K562 (cell line): ENCODE results near the gene KCNMB1. TPM values are rescaled to one million over a fixed set of nuclear protein-coding genes. Genes with fewer than 3 reads are reported as not detected.

ENCODE experiments used
- ATAC-seq: fragments of 200-7000 bp; cut with Tn5 transposase; 3 replicates; pipeline ENCODE4 v1.9.1; 2020; ENCODE audit warnings: moderate library complexity
- BruUV-seq: library from RNA; stranded (reverse); fragments of 400-500 nt; replicated peaks from 2 replicates; lab custom pipeline; 2021; lab: Mats Ljungman, UMichigan
- CTCF ChIA-PET: fragments of 300-600 bp; formaldehyde crosslinking; extraction: SDS; loops from one replicate; lab custom pipeline; 2021; ENCODE audit warnings: low intra/inter-chr PET ratio; lab: Yijun Ruan, JAX
- POLR2A ChIA-PET: fragments of 300-600, 350-650 bp; sonication (Branson Sonifier 250); formaldehyde crosslinking; extraction: SDS; loops from one replicate; lab custom pipeline; 2021; ENCODE audit warnings: antibody characterized with exemption, inconsistent platforms; lab: Yijun Ruan, JAX
- DNase-seq, 4 experiments: peaks; one replicate each; pipeline versions ENCODE4 v3.0.0 to v3.0.0-alpha.2; 2011 to 2018; ENCODE audit warnings: low spot score in 3 of 4, mixed read lengths in 3 of 4; ENCODE audit errors: extremely low read depth in 1 of 4
- FAIRE-seq: peaks from 2 replicates; lab custom pipeline; 2011; peaks lifted over from hg19 to GRCh38; lab: Jason Lieb, UNC
- H2AFZ ChIP-seq: 2 replicates; pipeline ENCODE4 v1.6.0; 2011; ENCODE audit warnings: low read depth, low read length, control low read depth, inconsistent platforms
- H3K27ac ChIP-seq: fragments of 200-600 bp; 3 replicates; pipeline ENCODE4 v1.8.0; 2011; ENCODE audit warnings: low read depth, mild to moderate bottlenecking, control low read depth, inconsistent platforms, low read length, moderate library complexity, mixed read lengths; ENCODE audit errors: extremely low read depth
- H3K27me3 ChIP-seq, 2 experiments: fragments of 300-600 bp in 1 of 2; 2 replicates in 1 of 2; 3 replicates in 1 of 2; pipeline versions ENCODE4 v1.6.0 to v1.8.0; 2011; ENCODE audit warnings: inconsistent platforms in 2 of 2, low read length in 2 of 2, mild to moderate bottlenecking in 1 of 2, mixed read lengths in 1 of 2, moderate library complexity in 1 of 2; ENCODE audit not compliant: control insufficient read depth in 2 of 2, insufficient read depth in 2 of 2
- H3K36me3 ChIP-seq: fragments of 300-600 bp; 3 replicates; pipeline ENCODE4 v1.8.0; 2011; ENCODE audit warnings: mild to moderate bottlenecking, low read length, inconsistent platforms; ENCODE audit not compliant: control insufficient read depth, insufficient read depth
- H3K4me1 ChIP-seq, 2 experiments: fragments of 200-600 bp in 1 of 2; replicated peaks in 1 of 2; 2 replicates in 1 of 2; 3 replicates in 1 of 2; pipeline versions ENCODE4 v1.5.1 to v1.8.0; 2011; ENCODE audit warnings: inconsistent platforms in 2 of 2, low read length in 2 of 2, mild to moderate bottlenecking in 1 of 2, mixed read lengths in 1 of 2, moderate library complexity in 1 of 2; ENCODE audit not compliant: control insufficient read depth in 2 of 2, insufficient read depth in 2 of 2
- H3K4me2 ChIP-seq: 2 replicates; pipeline ENCODE4 v1.6.1; 2011; ENCODE audit warnings: low read length, control low read depth, inconsistent platforms, mixed read lengths; ENCODE audit not compliant: insufficient read depth
- H3K4me3 ChIP-seq: fragments of 200-600 bp; sonication (generic), shearing (Covaris generic); 2 replicates; pipeline ENCODE4 v1.5.1; 2016; ENCODE audit warnings: control low read depth, inconsistent platforms
- H3K79me2 ChIP-seq: fragments of 200-600 bp; 3 replicates; pipeline ENCODE4 v1.8.0; 2011; ENCODE audit warnings: low read length, inconsistent platforms; ENCODE audit not compliant: control insufficient read depth, insufficient read depth
- H3K9ac ChIP-seq, 2 experiments: 2 replicates each; pipeline versions ENCODE4 v1.6.0 to v1.6.1; 2011; ENCODE audit warnings: low read depth in 2 of 2, low read length in 2 of 2, control low read depth in 1 of 2, inconsistent platforms in 1 of 2, mild to moderate bottlenecking in 1 of 2, mixed read lengths in 1 of 2; ENCODE audit not compliant: insufficient read depth in 1 of 2
- H3K9me1 ChIP-seq: one replicate; pipeline ENCODE4 v1.6.0; 2011; ENCODE audit warnings: inconsistent platforms, mild to moderate bottlenecking, low read length, moderate library complexity; ENCODE audit not compliant: control insufficient read depth, insufficient read depth
- H3K9me3 ChIP-seq: replicated peaks from 2 replicates; pipeline ENCODE4 v1.5.1; 2011; ENCODE audit warnings: low read depth, low read length, inconsistent platforms; ENCODE audit not compliant: control insufficient read depth, insufficient read depth
- H4K20me1 ChIP-seq: replicated peaks from 2 replicates; pipeline ENCODE4 v1.6.1; 2011; ENCODE audit warnings: low read length, inconsistent platforms, mixed read lengths; ENCODE audit not compliant: control insufficient read depth, insufficient read depth
- CC2D1A ChIP-seq: fragments of 450-650 bp; IDR thresholded peaks from 2 replicates; pipeline ENCODE4 v1.6.1; 2017; ENCODE audit warnings: mild to moderate bottlenecking
- FOS ChIP-seq: IDR thresholded peaks from 3 replicates; pipeline ENCODE4 v1.6.1; 2011; ENCODE audit not compliant: insufficient read length; ENCODE audit errors: extremely low read depth
- KLF16 ChIP-seq: IDR thresholded peaks from 2 replicates; pipeline ENCODE4 v1.6.1; 2016; ENCODE audit warnings: antibody characterized with exemption
- MTA2 ChIP-seq: fragments of 450-650 bp; IDR thresholded peaks from 2 replicates; pipeline ENCODE4 v1.6.1; 2016; ENCODE audit warnings: low read depth
- NFRKB ChIP-seq: fragments of 450-650 bp; IDR thresholded peaks from 2 replicates; pipeline ENCODE4 v1.6.1; 2016; ENCODE audit warnings: low read depth
- ZNF133 ChIP-seq: fragments of 250-450 bp; sonication (Bioruptor Pico); IDR thresholded peaks from 2 replicates; pipeline ENCODE4 v1.4.0; 2020; ENCODE audit warnings: mild to moderate bottlenecking
- ZNF175 ChIP-seq: fragments of 200-800 bp; sonication (Bioruptor generic); IDR thresholded peaks from 2 replicates; pipeline ENCODE4 v1.6.1; 2016; ENCODE audit warnings: low read depth, mild to moderate bottlenecking, missing genetic modification characterization, missing compliant biosample characterization
- ZNF785 ChIP-seq: fragments of 250-450 bp; sonication (Bioruptor Pico); IDR thresholded peaks from 2 replicates; pipeline ENCODE4 v1.4.0; 2020; ENCODE audit warnings: mild to moderate bottlenecking
- WGBS: fragments of 100-300 bp; shearing (Covaris generic); methylation state at CpG from one replicate; pipeline ENCODE4 v1.1.6; 2016; ENCODE audit warnings: low coverage, mixed read lengths; ENCODE audit not compliant: insufficient coverage; ENCODE audit errors: missing lambda C conversion rate; 5-methylcytosine and 5-hydroxymethylcytosine counted together
- in situ Hi-C: fragments of 300-500 bp; cut with MboI; formaldehyde crosslinking; loops from 4 replicates; pipeline ENCODE4 v1.15.0; 2018; ENCODE audit warnings: inconsistent platforms, mixed read lengths
- intact Hi-C: fragments of 100-400 bp; cut with micrococcal nuclease; formaldehyde crosslinking; loops from 2 replicates; pipeline ENCODE4 v1.14.2; 2022
- polyA plus RNA-seq, 8 experiments: library from polyadenylated mRNA; depleted of rRNA in 4 of 8; stranded (reverse) in 5 of 8; unstranded in 3 of 8; fragments of >200 nt; fragmentation: Nextera tagmentation in 2 of 8; fragmentation: Illumina TruSeq in 1 of 8; extraction: Ambion mirVana in 2 of 8; extraction: Trizol in 1 of 8; gene quantifications; 2 replicates each; pipeline versions ENCODE4 v1.2.1 to v1.2.3, GENCODE V29; 2011 to 2014; ENCODE audit warnings: inconsistent platforms in 1 of 8, missing spikeins in 1 of 8
- total RNA-seq, 7 experiments: library from RNA; depleted of rRNA in 6 of 7; stranded (reverse); fragments of >200 nt in 6 of 7; fragmentation: Illumina TruSeq in 2 of 7; extraction: Trizol in 2 of 7; gene quantifications; 2 replicates each; pipeline versions ENCODE4 v1.2.1 to v1.2.3, GENCODE V29; 2011 to 2021; ENCODE audit warnings: low replicate concordance in 1 of 7

Gene KCNMB1
- total and polyA plus RNA-seq, 9 of the 15 experiments (the other 6 are each of a cell fraction or from before 2014, with no cell fraction given) = not detected

DNA sequence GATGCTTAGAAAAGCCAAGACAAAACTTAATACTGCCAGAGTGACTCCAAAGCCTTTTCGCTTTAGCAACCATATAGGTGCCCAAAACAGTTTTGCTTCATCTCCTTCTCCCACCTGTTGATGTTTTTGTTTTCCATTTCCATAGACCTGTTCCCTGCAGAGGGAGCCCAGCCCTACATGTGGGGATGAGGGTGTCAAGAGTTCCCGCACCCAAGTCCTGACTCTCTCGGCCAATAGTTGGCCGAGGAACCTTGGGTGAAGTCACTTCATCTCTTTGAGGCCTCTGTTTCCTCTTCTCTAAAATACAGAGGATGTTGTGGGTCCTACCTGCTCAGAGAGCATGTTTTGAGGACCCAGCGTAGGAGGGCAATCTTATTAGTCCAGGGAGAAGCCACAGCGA lies 53.1 kb downstream of the KCNMB1 start (continued):
- no peak for TF ChIP-seq ZNF175 (CRISPR knock-in tag)
- no peak for TF ChIP-seq NFRKB
- no peak for TF ChIP-seq CC2D1A
- TF ChIP-seq KLF16 = no peak
- TF ChIP-seq ZNF785 (CRISPR knock-in tag) = no peak

DNA sequence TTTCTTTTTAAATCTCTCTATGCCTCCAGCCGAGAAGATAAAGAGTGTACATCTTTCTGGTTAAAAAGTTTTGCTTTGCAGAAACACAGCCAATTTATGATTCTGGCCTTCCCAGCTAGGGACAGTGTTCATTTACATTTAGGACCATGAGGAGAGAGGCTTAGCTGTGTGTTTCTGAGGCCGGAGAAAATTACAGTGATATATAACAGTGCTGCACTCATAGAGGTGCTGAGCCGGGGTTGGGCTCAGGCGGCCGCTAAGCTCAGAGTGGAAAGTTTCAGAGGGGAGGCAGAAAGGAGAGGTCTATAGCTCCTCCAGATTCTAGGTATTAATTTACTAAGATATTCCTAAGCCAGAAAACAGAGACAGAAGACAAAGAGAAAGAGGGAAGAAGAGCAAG lies 54.5 kb downstream of the KCNMB1 start:
- DNase-seq (no peak), FAIRE-seq (no peak), ATAC-seq (no peak)
- Histone ChIP-seq H3K9me1 (no peaks in the 10 kb centered on the region), H2AFZ (no peak overlapping the region; the same call in 1 of the 2 replicates), H3K79me2 (peaks cover 5% of the 10 kb centered on the region; the same call in 1 of the 3 replicates), H3K27me3 (no peaks in the 10 kb centered on the region), H3K36me3 (no peaks in the 10 kb centered on the region), H3K4me3 (no peak overlapping the region), H3K27ac (no peak overlapping the region), H3K4me1 (peaks cover 7 to 48% of the 10 kb centered on the region in 2 experiments; a peak in 4 of 5 replicates), H4K20me1 (no peaks in the 10 kb centered on the region), H3K9me3 (no peaks in the 10 kb centered on the region), H3K9ac (no peak overlapping the region), H3K4me2 (no peak overlapping the region)
- POLR2A ChIA-PET = interaction anchor here (1.3 kb wide), 1 partner anchor 68 kb away, joined by 5 read pairs; no protein-coding TSS in a partner anchor
- CTCF ChIA-PET = interaction anchor here (0.6 kb wide), 1 partner anchor 60 kb away, joined by 4 read pairs; no protein-coding TSS in a partner anchor
- no TSS peak for BruUV-seq
- in situ Hi-C loops (loop anchor here (5.0 kb wide), 1 partner anchor 107 kb away; no protein-coding TSS in a partner anchor), intact Hi-C loops (loop anchor here (1.0 to 5.0 kb wide), 2 partner anchors 27 to 37 kb away; partner anchors contain the start of gene LCP2)
- no peak for TF ChIP-seq ZNF133
- no peak for TF ChIP-seq MTA2
- no peak for TF ChIP-seq FOS
- WGBS = 29% methylated on average over 4 of the region's 5 CpGs
